ENCODE measurements around the gene AGAP2. TPM values are rescaled to one million over a fixed set of nuclear protein-coding genes. Genes with fewer than 3 reads are reported as not detected.

Gene AGAP2
- total and polyA plus RNA-seq, 2 of the 8 experiments (the other 6 are each of a cell fraction or from before 2014, with no cell fraction given): 1.5 TPM

GRCh38 chr12:57775044-57775443 is 36.5 kb upstream of the AGAP2 start:
- H3K27me3 ChIP-seq (replicated peaks in 1 of 4; ENCODE audit: control insufficient read depth in 3 of 4, extremely low read depth in 1 of 4, insufficient read depth in 3 of 4, low read length in 3 of 4): peaks cover 0 to 4% (median 1%) of the 10 kb centered on the region in 4 experiments; a peak in 2 of 7 replicates
- no peak overlapping the region for H3K4ac ChIP-seq (replicated peaks; ENCODE audit: insufficient read length, low read depth, low read length)
- no peak overlapping the region for H3K9ac ChIP-seq (replicated peaks in 1 of 4; ENCODE audit: extremely low read depth in 1 of 4, low read depth in 3 of 4, low read length in 3 of 4)
- H3K36me3 ChIP-seq (ENCODE audit: control insufficient read depth in 2 of 4, insufficient read depth in 4 of 4, low read length in 3 of 4): peaks cover 0 to 4% (median 1%) of the 10 kb centered on the region in 4 experiments; a peak in 3 of 8 replicates
- H3K4me1 ChIP-seq (replicated peaks in 1 of 4; ENCODE audit: control insufficient read depth in 3 of 4, insufficient read depth in 4 of 4, low read length in 3 of 4): peaks cover 0 to 3% (median 1%) of the 10 kb centered on the region in 4 experiments; a peak in 2 of 7 replicates
- H2BK15ac ChIP-seq (ENCODE audit: low read length): no peak overlapping the region
- POLR2A ChIA-PET (ENCODE audit: partially characterized antibody): interaction anchor here (0.9 to 1.8 kb wide), 2 partner anchors 18 to 26 kb away, joined by 4 read pairs; no protein-coding TSS in a partner anchor
- no peak overlapping the region for H3K14ac ChIP-seq (ENCODE audit: insufficient read length)
- H4K20me1 ChIP-seq (replicated peaks in 1 of 2; ENCODE audit: control insufficient read depth in 1 of 2, insufficient read depth in 2 of 2, low read length in 2 of 2): no peaks in the 10 kb centered on the region
- TF ChIP-seq HDAC2 (IDR thresholded peaks at IDR 0.05; ENCODE audit: borderline replicate concordance in 1 of 2, low read depth in 2 of 2, low read length in 2 of 2): no peak
- TF ChIP-seq RFX5 (IDR thresholded peaks at IDR 0.05; ENCODE audit: borderline replicate concordance, low read depth, low read length): no peak
- TF ChIP-seq FOSL1 (IDR thresholded peaks at IDR 0.05; ENCODE audit: insufficient read depth, low read depth, low read length): no peak
- TF ChIP-seq ASH2L (IDR thresholded peaks at IDR 0.05; ENCODE audit: low read length): no peak
- TF ChIP-seq NRF1 (IDR thresholded peaks at IDR 0.05; ENCODE audit: low read depth, low read length): no peak
- TF ChIP-seq CTCF (IDR thresholded peaks at IDR 0.05; ENCODE audit: control extremely low read depth in 1 of 3, insufficient read depth in 1 of 3, low read depth in 1 of 3, low read length in 3 of 3): no peak
- no peak for TF ChIP-seq TCF12 (IDR thresholded peaks at IDR 0.05; ENCODE audit: low read depth, low read length)
- H4K5ac ChIP-seq (ENCODE audit: insufficient read length, low read depth, low read length): no peak overlapping the region
- no peaks in the 10 kb centered on the region; the same call in 1 of the 2 replicates for H3K79me1 ChIP-seq (ENCODE audit: low read depth, low read length)
- DNase-seq (ENCODE audit: low read depth in 1 of 2, low spot score in 2 of 2) (no peak), FAIRE-seq (no peak)
- no peak overlapping the region for H2AFZ ChIP-seq (ENCODE audit: low read length)
- peaks cover 12% of the 10 kb centered on the region; the same call in 1 of the 2 replicates for H3K23me2 ChIP-seq (ENCODE audit: low read depth, low read length)
- H3K56ac ChIP-seq (replicated peaks; ENCODE audit: insufficient read length, low read depth, low read length): no peak overlapping the region
- H3K18ac ChIP-seq (ENCODE audit: extremely low read depth, low read length): no peak overlapping the region
- WGBS, 2 experiments (ENCODE audit: extremely low coverage in 1 of 2, insufficient coverage in 1 of 2, insufficient read length in 1 of 2, insufficient replicate concordance in 2 of 2, low coverage in 1 of 2, low lambda C conversion rate in 2 of 2, missing lambda C conversion rate in 1 of 2): 83% methylated on average over 1 of the region's 3 CpGs; no CpG with 5 or more reads in 1 of the 2 experiments
- no peak overlapping the region for H3K4me3 ChIP-seq (ENCODE audit: extremely low read depth in 1 of 4, insufficient read depth in 2 of 4, low read depth in 3 of 4, low read length in 4 of 4)
- H2BK20ac ChIP-seq (ENCODE audit: low read length): no peak overlapping the region
- H2BK5ac ChIP-seq (ENCODE audit: low read depth, low read length): no peak overlapping the region
- H3K79me2 ChIP-seq (ENCODE audit: control insufficient read depth in 1 of 2, insufficient read depth in 2 of 2, low read length in 2 of 2): 0 out of 4 replicates have a peak, but pooled peaks cover 0 to 7% of the 10 kb centered on the region in 2 experiments
- no peaks in the 10 kb centered on the region for H3K9me3 ChIP-seq (ENCODE audit: insufficient read depth in 2 of 2, low read depth in 1 of 2, low read length in 1 of 2)
- H3K27ac ChIP-seq (ENCODE audit: low read depth, low read length): no peak overlapping the region
- H4K8ac ChIP-seq (ENCODE audit: extremely low read depth, insufficient read depth, low read length): no peak overlapping the region
- no peak overlapping the region for H3K4me2 ChIP-seq (ENCODE audit: insufficient read depth in 1 of 2, low read depth in 2 of 2, low read length in 2 of 2)
- no peak overlapping the region for H2BK12ac ChIP-seq (ENCODE audit: low read depth, low read length)
- H2BK120ac ChIP-seq (replicated peaks; ENCODE audit: low read depth, low read length): no peak overlapping the region
- H2AK5ac ChIP-seq (ENCODE audit: low read depth, low read length): no peak overlapping the region
- CTCF ChIA-PET (ENCODE audit: partially characterized antibody): interaction anchor here (0.8 to 4.5 kb wide), 5 partner anchors 9 to 63 kb away, joined by 3 to 28 read pairs (median 5); no protein-coding TSS in a partner anchor
- no peak overlapping the region for H3K23ac ChIP-seq (ENCODE audit: insufficient read length)
- H4K91ac ChIP-seq (replicated peaks; ENCODE audit: insufficient read length, low read length): no peak overlapping the region
